COLO829 (cell line): Measurements from ENCODE around the gene ANXA3.

Source experiments
- DNase-seq: peaks from one replicate; pipeline ENCODE4 v3.0.0; 2012; ENCODE audit warnings: low spot score

ANXA3 gene

DNA sequence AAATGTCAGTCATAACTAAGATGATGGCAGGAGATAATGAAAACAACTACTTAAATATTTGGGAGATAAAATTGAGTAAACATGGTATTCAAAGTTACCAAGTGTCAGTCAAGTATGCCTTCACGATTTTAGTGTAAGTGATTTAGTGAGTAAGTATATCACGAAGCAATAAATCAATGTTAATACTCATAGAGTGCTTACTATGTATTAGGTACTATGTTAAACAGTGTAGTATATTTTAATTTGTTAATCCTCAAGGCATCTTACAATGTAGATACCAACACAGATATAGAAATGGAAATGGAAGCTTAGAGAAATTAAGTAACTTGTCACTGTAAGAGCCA lies 59.6 kb downstream of the ANXA3 start:
- DNase-seq, result no peak

DNA sequence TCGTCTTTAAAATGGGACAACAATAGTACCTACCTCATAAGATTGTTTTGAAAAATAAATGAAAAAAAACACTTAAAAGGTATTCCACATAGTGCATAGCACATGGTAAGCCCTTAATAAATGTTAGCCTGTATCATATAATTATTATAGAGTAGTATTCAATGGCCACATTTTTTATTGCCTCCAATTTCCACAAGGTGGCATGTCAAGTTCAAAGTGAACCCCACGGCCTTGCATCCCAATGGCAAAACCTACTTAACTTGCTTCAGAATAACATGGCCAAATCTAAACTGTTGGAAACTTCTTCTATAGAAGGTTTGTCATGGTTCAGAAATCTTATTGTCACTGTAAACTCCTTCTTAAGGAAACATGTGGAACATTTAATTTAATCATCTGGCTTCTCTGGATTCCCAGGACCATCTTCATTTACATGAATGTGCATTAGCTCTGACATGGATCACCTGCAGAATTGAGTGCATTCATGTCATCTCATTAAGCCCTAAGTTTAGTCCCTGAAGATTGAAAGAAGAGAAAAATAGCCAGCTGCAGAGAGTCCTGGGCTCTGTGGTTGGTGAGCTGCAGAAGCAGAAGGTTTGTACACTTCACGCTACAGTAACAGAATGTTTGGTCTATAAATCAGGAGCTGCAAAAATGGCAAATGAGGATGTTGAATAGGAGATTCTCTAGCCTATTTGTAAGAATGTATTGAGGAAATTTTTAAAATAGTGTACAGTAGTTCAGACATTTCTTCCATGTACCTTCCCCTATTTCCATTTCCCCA lies 61.0 kb downstream of the ANXA3 start:
- peak; percentile 67 for DNase-seq

DNA sequence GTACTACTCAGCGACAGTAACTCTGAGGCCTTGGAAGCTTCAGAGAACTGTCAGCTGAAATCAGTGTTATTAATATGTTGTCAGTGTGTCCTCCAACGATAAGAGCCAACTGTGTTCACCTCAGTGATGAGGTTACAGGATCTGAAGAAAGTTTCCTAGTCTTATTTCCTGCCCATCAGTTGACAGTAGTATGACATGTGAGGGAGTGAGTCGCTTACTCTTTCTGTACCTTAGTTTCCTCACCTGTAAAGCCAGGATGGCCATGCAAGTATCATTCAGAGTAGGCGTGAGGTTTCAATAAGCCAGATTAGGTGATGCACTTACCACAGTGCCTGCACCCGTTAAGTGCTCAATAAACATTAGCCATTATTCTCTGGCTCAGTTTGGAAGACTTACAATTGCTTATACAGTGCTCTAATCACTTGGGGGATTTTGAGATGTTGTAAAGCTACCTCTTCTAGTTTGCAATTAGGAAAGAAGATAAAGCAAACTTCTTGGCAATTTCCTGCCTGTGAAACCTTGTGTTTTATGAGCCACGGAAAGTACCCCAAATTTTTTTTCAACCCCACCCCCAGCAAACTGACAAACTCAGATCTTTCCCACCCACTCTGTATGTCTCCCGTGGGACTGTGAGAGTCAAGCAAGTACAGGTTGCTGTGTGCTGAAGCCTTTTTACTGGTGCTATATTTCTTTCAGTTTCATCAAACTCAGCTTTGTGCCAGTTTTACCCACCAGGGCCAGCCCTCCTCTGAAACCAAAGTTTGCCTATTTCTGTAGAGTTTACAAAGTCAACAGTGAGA lies 62.2 kb downstream of the ANXA3 start:
- no peak for DNase-seq

GRCh38 chr4:78616046-78616498 lies 64.5 kb downstream of the ANXA3 start:
- no peak for DNase-seq

DNA sequence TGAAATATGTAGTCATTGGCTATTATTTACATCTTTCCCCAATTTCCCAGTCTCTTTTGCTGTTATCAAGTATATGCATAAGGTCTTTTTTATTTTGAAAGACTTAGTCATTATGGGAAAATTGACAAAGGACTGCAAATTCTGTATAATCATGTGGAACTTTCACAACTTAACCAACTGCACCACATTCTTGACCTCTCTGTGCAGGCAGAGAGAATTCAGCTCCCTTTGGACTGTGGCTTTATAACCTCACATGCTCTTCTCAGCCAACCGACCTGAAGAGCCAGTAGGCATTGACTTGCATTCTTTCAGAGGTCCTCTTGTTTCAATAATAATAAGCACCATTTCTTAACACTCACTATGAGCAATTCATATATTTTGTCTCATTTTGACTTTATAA lies 66.9 kb downstream of the ANXA3 start:
- DNase-seq, result no peak

DNA sequence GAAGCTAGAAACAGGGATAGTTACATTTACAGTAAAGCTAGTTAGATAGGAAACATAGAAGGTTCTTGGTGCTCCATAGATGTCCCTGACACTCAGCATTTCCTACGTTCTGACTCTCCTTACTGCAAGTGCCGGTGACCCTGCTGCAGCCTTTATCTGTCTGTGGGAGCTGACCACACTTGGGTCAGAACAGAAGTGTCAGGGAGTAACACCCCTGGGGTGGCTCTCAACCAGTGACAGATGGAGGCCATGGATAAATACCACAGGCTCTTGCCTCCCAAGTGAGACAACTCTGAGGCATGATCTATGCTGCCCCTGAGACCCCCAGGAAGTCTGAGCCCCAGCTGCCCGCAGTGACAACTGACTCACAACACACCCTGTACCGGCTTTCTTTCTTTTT lies 69.8 kb downstream of the ANXA3 start:
- DNase-seq, result no peak

DNA sequence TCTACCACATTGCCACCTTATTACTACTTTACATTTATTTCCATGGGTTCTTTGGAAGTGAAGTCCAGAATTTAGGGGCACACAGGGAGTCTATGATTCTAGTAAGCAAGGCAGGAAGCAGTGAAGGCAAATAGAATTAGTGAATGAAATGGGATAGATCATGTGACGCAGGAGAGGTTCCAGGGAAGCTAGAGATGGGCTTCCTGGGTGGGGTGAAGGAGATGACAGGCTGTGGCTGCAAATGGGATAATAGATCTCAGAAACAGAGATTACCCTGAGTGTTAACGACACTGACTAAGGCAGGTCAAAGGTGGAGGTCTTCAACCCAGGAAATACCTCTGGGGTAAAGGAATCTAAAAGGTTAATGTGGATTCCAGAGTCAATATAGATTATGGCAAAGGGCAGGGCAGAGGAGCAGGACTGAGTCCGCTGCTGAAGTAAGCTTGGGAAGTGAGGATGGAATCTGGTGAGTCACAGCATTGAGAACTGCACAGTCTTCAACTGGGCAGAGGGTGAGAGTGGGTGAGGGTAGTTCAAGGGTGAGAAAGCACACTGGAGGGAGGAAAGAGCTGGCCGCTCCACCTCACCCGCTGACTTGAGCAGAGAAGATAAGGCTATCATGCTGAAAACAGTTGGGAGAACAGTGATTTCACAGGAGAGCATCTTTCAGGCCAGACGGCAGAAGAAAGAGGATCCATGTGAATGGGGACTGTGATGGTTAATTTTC lies 70.8 kb downstream of the ANXA3 start:
- no peak for DNase-seq

DNA sequence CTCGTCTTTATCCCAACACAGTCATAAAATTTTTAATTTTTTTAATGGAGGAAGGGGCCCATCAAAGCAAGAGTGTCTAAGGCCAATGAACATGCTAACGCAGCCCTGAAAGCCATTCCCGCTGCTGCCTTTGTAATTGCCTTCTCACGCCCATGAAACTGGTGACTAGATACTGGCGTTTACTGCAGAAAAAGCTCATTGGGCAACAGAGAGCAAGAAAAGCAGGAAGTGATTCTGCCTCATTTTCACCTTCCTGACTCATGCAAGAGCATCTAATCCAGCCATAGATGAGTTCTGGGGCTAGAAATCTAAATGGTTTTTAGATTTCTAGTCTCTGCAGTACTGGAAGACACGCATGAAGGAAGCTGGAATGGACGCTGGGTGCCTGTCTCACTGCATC lies 72.5 kb downstream of the ANXA3 start:
- DNase-seq, result no peak

GRCh38 chr4:78625073-78625472 lies 73.5 kb downstream of the ANXA3 start:
- DNase-seq, result no peak

- DNase-seq, result no peak
Measured at GRCh38 chr4:78627046-78627965, 75.7 kb downstream of the ANXA3 start.

GRCh38 chr4:78627966-78628678 lies 76.6 kb downstream of the ANXA3 start:
- no peak for DNase-seq

- DNase-seq, result no peak
Measured at GRCh38 chr4:78629991-78630541, 78.5 kb downstream of the ANXA3 start.

DNA sequence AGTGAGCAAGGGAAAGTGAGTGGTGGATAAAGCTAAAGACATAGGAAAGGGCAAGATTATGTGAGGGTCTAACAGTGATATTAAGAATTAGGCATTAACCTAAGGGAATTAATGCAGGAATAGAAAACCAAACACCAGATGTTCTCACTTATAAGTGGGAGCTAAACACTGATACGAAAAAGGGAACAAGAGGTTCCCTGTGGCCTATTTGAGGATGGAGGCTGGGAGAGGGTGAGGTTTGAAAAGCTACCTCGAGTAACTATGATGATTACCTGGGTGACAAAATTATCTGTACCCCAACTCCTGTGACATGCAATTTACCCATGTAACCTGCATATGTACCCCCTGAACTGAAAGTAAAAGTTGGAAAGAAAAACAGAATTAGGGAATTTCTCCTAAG lies 79.0 kb downstream of the ANXA3 start:
- DNase-seq, result no peak

DNA sequence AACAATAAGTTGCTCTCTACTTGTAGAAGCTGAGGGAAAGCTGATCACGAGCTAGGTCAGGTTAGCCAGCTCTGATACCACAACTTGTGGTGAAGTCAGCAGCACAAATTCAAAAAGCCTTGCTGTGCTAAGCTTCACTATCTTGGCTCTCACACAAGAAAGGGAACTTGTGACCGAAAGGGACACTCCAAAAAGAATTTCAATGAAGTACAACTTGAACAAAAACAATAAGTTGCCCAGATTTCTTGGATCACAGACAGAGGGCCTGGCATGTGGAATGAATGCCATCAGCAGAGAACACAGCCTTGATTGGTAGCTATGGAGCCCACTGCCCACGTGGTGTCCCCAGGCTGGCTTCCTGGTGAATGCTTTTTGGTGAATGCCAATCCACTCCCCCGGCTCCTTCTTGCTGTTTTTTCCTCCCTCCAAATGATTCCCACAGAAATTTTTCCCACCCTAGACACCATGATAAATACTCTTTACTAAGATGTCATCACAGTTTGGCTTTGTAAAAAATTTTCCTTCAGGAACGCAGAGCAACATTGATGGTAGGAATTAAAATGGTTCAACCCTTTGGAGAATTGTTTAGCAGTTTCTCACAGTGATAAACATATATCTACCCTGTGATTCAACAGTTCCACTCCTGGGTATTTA lies 82.6 kb downstream of the ANXA3 start:
- DNase-seq, result no peak

DNA sequence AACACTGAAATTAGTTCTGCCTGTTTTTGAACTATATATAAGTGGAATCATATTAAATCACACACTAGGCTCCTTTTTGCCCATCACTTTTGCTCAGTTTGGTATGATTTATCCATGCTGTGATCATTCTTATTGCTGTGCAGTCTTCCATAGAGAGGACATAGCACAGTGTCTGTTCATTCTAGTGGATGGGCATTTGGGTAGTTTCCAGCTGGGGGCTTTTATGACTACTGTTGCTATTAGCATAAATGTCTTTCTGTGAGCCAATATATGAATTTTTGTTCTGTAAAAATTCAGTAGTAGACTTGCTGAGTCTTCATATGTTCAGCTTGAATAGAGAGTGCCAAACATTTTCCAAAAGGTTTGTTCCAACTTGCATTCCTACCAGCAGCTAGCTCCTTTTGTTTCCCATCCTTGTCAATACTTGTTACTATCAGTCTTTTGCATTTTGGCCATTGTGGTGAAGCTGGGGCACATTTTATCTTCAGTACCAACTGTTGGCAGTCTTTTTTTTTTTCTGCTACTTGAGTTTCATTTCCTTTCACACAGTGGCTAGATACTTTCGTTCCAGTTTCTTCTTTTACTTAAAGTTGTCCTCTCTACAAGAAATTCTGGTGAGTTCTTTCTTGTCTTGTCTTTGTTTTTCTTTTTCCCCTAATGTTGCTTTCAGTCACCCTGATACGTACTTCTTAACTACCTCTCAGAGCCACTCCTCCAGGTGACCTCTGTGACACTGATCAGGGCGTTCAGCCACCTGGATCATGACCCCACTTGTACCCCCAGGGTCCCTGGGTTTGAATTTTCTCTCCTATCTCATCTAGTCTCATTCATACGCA lies 87.0 kb downstream of the ANXA3 start:
- DNase-seq, result no peak

DNA sequence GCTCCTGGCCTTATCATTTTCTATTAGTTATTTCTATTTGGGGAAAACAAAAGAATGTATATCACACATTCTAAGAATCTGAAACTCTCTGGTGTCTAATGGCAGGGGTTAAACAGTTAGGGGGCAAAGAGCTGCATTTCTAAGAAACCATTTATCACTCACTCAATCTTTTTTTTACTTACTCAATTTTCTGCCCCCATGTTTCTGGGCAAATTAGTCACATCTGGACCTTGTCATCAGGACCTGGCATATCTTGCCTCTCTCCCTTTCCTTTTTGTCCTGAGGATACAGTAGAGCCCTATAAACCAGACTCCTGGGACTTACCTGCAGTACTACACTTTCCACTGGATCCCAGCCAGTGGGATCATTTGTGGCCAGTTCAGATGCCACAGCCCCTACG lies 89.1 kb downstream of the ANXA3 start:
- no peak for DNase-seq

- no peak for DNase-seq
Measured at GRCh38 chr4:78642934-78643333, 91.4 kb downstream of the ANXA3 start.

- DNase-seq, result no peak
Measured at GRCh38 chr4:78644063-78644691, 92.6 kb downstream of the ANXA3 start.
